ENCODE results near the gene SIX6. TPM values are rescaled to one million over a fixed set of nuclear protein-coding genes. Genes with fewer than 3 reads are reported as not detected.

The SIX6 gene
- total RNA-seq, 4 donors from 2014 or later, result not detected

DNA sequence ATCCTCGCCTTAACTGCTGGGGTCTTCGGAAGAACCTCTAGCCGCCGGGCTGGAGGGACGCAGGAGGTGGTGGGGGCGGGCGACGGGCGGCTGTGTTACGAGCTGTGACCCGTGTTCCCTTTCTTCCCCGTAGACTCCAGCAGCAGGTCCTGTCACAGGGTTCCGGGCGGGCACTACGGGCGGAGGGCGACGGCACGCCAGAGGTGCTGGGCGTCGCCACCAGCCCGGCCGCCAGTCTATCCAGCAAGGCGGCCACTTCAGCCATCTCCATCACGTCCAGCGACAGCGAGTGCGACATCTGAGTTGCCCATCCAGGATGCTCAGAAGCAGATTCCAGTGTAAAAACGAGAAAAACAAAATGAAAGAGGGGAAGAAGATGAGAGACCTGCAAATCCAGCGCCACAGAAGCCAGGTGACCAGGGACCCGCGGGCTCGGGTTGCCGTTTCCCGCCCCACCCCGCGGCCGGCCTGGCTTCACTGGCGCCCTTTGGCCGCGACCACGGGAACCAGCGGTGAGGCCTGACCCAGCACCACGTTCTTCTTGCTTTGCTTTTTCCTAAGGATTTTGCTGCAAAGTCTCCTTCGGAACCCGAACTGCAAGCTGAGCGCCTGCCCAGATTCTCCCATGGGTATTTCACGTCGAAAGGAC lies 2.1 kb downstream of the SIX6 start:
- H3K9me3 ChIP-seq, result no peaks in the 10 kb centered on the region
- no peak overlapping the region for H3K27ac ChIP-seq
- in situ Hi-C loops (cut with MboI; ENCODE audit: low pct_ligation_motif_present in 1 of 4, low pct_unique_long_range_greater_than_20kb in 1 of 4, low sequenced_read_pairs in 3 of 4), result no loop called here
- TF ChIP-seq, protein P1, sequence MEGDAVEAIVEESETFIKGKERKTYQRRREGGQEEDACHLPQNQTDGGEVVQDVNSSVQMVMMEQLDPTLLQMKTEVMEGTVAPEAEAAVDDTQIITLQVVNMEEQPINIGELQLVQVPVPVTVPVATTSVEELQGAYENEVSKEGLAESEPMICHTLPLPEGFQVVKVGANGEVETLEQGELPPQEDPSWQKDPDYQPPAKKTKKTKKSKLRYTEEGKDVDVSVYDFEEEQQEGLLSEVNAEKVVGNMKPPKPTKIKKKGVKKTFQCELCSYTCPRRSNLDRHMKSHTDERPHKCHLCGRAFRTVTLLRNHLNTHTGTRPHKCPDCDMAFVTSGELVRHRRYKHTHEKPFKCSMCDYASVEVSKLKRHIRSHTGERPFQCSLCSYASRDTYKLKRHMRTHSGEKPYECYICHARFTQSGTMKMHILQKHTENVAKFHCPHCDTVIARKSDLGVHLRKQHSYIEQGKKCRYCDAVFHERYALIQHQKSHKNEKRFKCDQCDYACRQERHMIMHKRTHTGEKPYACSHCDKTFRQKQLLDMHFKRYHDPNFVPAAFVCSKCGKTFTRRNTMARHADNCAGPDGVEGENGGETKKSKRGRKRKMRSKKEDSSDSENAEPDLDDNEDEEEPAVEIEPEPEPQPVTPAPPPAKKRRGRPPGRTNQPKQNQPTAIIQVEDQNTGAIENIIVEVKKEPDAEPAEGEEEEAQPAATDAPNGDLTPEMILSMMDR (IDR thresholded peaks at IDR 0.05), result no peak
- TF ChIP-seq EP300 (IDR thresholded peaks at IDR 0.05; ENCODE audit: low read depth) (no peak), POLR2A (IDR thresholded peaks at IDR 0.05) (no peak), POLR2AphosphoS5 (IDR thresholded peaks at IDR 0.05) (no peak)
- H3K4me1 ChIP-seq, result peaks cover 6 to 36% (median 15%) of the 10 kb centered on the region in 4 donors
- peaks cover 100% of the 10 kb centered on the region for H3K27me3 ChIP-seq
- WGBS, 2 donors (ENCODE audit: low coverage in 1 of 2), result 4 to 17% methylated on average over 6 to 49 of the region's 49 CpGs
- intact Hi-C loops (cut with DNase I; ENCODE audit: low total_unique reads), result no loop called here
- no peaks in the 10 kb centered on the region for H3K36me3 ChIP-seq
- H3K4me3 ChIP-seq, result no peak overlapping the region
- no peak for DNase-seq

DNA sequence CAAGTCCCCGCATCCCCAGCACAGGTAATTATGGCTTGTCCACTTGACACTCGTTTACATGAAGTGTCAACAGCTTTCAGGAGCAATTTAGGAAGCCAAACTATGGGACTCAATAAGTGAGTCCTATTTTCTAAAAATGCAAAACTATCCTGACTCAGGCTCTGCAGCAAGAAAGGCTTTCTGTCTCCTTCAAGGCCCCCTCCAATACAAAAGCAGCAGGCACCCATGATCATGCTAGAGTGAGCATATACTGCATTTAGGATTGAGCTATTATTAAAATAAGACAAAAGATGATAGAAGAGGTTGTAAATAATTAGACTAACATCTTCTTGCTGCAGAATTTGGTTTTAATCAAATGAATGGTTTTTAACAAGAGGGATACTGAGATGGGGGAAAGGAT lies 3.2 kb downstream of the SIX6 start:
- WGBS, 2 donors (ENCODE audit: low coverage in 1 of 2), result 27 to 28% methylated on average over 2 of the region's 2 CpGs
- in situ Hi-C loops (cut with MboI; ENCODE audit: low pct_ligation_motif_present in 1 of 4, low pct_unique_long_range_greater_than_20kb in 1 of 4, low sequenced_read_pairs in 3 of 4), result no loop called here
- intact Hi-C loops (cut with DNase I; ENCODE audit: low total_unique reads), result no loop called here
- H3K4me3 ChIP-seq, result no peak overlapping the region
- no peaks in the 10 kb centered on the region for H3K36me3 ChIP-seq
- H3K27me3 ChIP-seq, result peaks cover 100% of the 10 kb centered on the region
- DNase-seq, result no peak
- H3K4me1 ChIP-seq, result peaks cover 6 to 36% (median 15%) of the 10 kb centered on the region in 4 donors
- H3K9me3 ChIP-seq, result no peaks in the 10 kb centered on the region
- no peak overlapping the region for H3K27ac ChIP-seq
- TF ChIP-seq, protein P1 (IDR thresholded peaks at IDR 0.05), result no peak

DNA sequence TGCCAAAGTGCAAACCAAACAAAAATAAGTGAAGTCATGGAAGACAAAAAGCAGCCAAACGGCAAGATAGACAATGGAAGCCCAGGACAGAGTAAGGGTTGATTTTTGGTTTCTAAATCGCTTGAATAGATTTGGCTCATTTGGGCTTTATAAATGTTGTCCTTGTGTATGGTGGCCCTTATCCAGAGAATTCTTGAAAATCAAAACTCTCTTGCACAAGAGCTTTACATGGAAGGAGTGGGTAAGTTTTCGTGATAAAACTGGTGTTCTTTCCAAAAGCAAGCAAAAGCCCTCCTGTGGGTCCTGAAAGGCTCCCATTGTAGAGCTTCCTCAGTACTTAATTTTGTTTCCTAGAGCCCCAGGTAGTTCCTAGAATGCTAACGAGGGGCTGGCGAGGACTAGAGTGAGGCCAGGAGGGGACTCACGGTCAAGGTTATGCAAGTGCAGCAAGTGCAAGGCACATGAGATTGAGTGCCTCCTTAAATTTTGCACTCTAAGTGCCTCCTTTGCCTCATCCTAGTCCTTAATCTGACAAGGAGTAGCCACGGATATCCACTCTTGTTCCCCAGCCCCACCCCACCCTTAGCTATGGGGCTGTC lies 4.1 kb downstream of the SIX6 start:
- H3K27me3 ChIP-seq, result peaks cover 100% of the 10 kb centered on the region
- no peak for TF ChIP-seq EP300 (IDR thresholded peaks at IDR 0.05; ENCODE audit: low read depth)
- TF ChIP-seq POLR2AphosphoS5 (IDR thresholded peaks at IDR 0.05), result no peak
- H3K4me1 ChIP-seq, result peaks cover 6 to 36% (median 15%) of the 10 kb centered on the region in 4 donors
- in situ Hi-C loops (cut with MboI; ENCODE audit: low pct_ligation_motif_present in 1 of 4, low pct_unique_long_range_greater_than_20kb in 1 of 4, low sequenced_read_pairs in 3 of 4) (no loop called here), intact Hi-C loops (cut with DNase I; ENCODE audit: low total_unique reads) (no loop called here)
- H3K36me3 ChIP-seq, result no peaks in the 10 kb centered on the region
- WGBS, 2 donors (ENCODE audit: low coverage in 1 of 2), result 5 to 8% methylated on average over 4 to 7 of the region's 7 CpGs
- no peak overlapping the region for H3K4me3 ChIP-seq
- no peak overlapping the region for H3K27ac ChIP-seq
- no peaks in the 10 kb centered on the region for H3K9me3 ChIP-seq
- no peak for DNase-seq

DNA sequence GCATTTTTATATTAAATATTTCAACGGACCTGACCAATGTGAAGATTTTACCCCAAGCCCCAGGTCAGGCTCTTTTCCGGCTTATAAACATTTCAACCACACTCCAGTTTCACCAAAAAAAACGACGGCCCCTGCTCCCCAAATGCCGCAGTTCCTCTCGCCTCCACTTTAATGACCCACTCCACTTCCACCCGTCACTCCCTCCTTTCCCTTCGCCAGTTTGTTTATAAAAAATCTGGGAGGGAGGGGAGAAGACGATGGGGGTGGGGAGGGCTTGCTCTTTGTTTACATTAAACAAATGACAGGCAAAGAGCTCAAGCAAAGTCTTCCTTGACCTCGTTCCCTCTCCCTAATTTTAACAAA lies 5.4 kb downstream of the SIX6 start:
- Histone ChIP-seq H3K27me3 (peaks cover 95% of the 10 kb centered on the region), H3K9me3 (no peaks in the 10 kb centered on the region), H3K4me3 (peak overlapping the region in 3 of 4 donors; percentile 11 to 49 (median 18)), H3K4me1 (peaks cover 6 to 31% (median 12%) of the 10 kb centered on the region in 4 donors), H3K36me3 (no peaks in the 10 kb centered on the region), H3K27ac (no peak overlapping the region)
- intact Hi-C loops (cut with DNase I; ENCODE audit: low total_unique reads) (no loop called here), in situ Hi-C loops (cut with MboI; ENCODE audit: low pct_ligation_motif_present in 1 of 4, low pct_unique_long_range_greater_than_20kb in 1 of 4, low sequenced_read_pairs in 3 of 4) (no loop called here)
- WGBS, 2 donors (ENCODE audit: low coverage in 1 of 2), result 6 to 8% methylated on average over 4 to 10 of the region's 10 CpGs
- TF ChIP-seq, protein P1 (IDR thresholded peaks at IDR 0.05), result no peak
- TF ChIP-seq POLR2A (IDR thresholded peaks at IDR 0.05) (no peak), EP300 (IDR thresholded peaks at IDR 0.05; ENCODE audit: low read depth) (no peak), POLR2AphosphoS5 (IDR thresholded peaks at IDR 0.05) (no peak)
- DNase-seq, result no peak
